MM.1S (cell line): Measurements from ENCODE around the gene CFHR5.

ENCODE experiments used
- CTCF ChIP-seq: fragments of 300-600 bp; sonication (generic); IDR thresholded peaks from 2 replicates; pipeline ENCODE4 v1.5.1; 2016; ENCODE audit warnings: antibody characterized with exemption, low read length, mixed read lengths
- EZH2 ChIP-seq: fragments of 300-600 bp; sonication (generic); optimal IDR thresholded peaks from 2 replicates; pipeline ENCODE3; 2017; ENCODE audit warnings: low read depth, mild to moderate bottlenecking, antibody characterized with exemption, low read length, mixed read lengths
- EZH2phosphoT487 ChIP-seq: fragments of 300-600 bp; sonication (generic); IDR thresholded peaks from 2 replicates; pipeline ENCODE4 v1.6.1; 2018; ENCODE audit warnings: antibody characterized with exemption, low read length

- TF ChIP-seq CTCF (no peak), EZH2phosphoT487 (no peak), EZH2 (no peak)
Measured at GRCh38 chr1:197027359-197027758, 50.0 kb downstream of the CFHR5 start.
